Neural cell (in vitro differentiated cells): ENCODE measurements around the gene SDK1.

Experiments used
- EZH2 ChIP-seq: fragments of 200-600, 300-800 bp; shearing (Covaris generic), sonication (generic); IDR thresholded peaks from 2 replicates; pipeline ENCODE4 v1.6.1; 2014; ENCODE audit warnings: antibody characterized with exemption, low read length, borderline replicate concordance, mild to moderate bottlenecking; ENCODE audit not compliant: insufficient read depth, poor library complexity, severe bottlenecking
- MXI1 ChIP-seq: fragments of 450-650 bp; conservative IDR thresholded peaks from 2 replicates; pipeline ENCODE4 v1.6.1; 2014; ENCODE audit warnings: antibody characterized with exemption, mild to moderate bottlenecking; ENCODE audit not compliant: poor library complexity, severe bottlenecking
- TF ChIP-seq, protein P1 (sequence below): fragments of 450-650 bp; IDR thresholded peaks from 2 replicates; pipeline ENCODE4 v1.5.1; 2014; ENCODE audit warnings: antibody characterized with exemption, mild to moderate bottlenecking, moderate library complexity; ENCODE audit not compliant: poor library complexity, severe bottlenecking

DNA sequence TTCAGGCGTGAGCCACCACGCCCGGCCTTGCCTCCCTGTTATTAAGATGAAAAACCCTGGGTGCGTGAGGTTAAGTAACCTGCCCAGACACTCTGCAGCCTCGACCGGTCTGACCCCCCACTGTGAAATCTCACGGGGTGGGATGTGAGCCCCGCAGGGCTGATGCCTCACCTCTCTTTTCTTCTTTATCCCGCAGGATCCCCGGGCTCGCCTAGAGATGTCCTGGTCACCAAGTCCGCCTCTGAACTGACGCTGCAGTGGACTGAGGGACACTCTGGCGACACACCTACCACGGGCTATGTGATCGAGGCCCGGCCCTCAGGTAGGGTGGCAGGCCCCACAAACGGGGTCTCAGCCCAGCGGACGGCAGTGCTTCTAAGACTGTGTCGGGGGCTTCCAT is 920.0 kb downstream of the SDK1 start:
- TF ChIP-seq EZH2 (no peak), MXI1 (no peak)
- TF ChIP-seq, protein P1, sequence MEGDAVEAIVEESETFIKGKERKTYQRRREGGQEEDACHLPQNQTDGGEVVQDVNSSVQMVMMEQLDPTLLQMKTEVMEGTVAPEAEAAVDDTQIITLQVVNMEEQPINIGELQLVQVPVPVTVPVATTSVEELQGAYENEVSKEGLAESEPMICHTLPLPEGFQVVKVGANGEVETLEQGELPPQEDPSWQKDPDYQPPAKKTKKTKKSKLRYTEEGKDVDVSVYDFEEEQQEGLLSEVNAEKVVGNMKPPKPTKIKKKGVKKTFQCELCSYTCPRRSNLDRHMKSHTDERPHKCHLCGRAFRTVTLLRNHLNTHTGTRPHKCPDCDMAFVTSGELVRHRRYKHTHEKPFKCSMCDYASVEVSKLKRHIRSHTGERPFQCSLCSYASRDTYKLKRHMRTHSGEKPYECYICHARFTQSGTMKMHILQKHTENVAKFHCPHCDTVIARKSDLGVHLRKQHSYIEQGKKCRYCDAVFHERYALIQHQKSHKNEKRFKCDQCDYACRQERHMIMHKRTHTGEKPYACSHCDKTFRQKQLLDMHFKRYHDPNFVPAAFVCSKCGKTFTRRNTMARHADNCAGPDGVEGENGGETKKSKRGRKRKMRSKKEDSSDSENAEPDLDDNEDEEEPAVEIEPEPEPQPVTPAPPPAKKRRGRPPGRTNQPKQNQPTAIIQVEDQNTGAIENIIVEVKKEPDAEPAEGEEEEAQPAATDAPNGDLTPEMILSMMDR = no peak
